Prostate gland (tissue), 2 donors: ENCODE measurements around the gene PDSS2. TPM values are rescaled to one million over a fixed set of nuclear protein-coding genes. Genes with fewer than 3 reads are reported as not detected.

Experiments
- DNase-seq: peaks from one replicate; pipeline ENCODE4 v3.0.0-alpha.2; 2019; ENCODE audit warnings: low spot score
- H3K27ac ChIP-seq, 2 donors: fragments of 200-600 bp; sonication (generic); 2 replicates each; pipeline ENCODE4 v1.5.1; 2017 to 2019
- H3K27me3 ChIP-seq: fragments of 200-600 bp; sonication (generic); replicated peaks from 2 replicates; pipeline ENCODE4 v1.5.1; 2019; ENCODE audit not compliant: insufficient read depth
- H3K36me3 ChIP-seq, 2 donors: fragments of 200-600 bp; sonication (generic); 1 replicate in 1 of 2; 2 replicates in 1 of 2; pipeline versions ENCODE4 v1.5.1 to v1.8.1; 2017 to 2019
- H3K4me1 ChIP-seq: fragments of 200-600 bp; sonication (generic); replicated peaks from 2 replicates; pipeline ENCODE4 v1.5.1; 2019
- H3K4me3 ChIP-seq, 2 donors: fragments of 200-600 bp; sonication (generic); 2 replicates each; pipeline ENCODE4 v1.5.1; 2017 to 2019
- H3K9me3 ChIP-seq: fragments of 200-600 bp; sonication (generic); 2 replicates; pipeline ENCODE4 v1.5.1; 2017
- CTCF ChIP-seq, 4 experiments: fragments of 200-600 bp in 2 of 4; fragments of 450-650 bp in 2 of 4; sonication (generic) in 2 of 4; IDR thresholded peaks; 1 replicate in 3 of 4; 2 replicates in 1 of 4; pipeline ENCODE4 v1.5.1; 2016 to 2019; ENCODE audit warnings: antibody characterized with exemption in 4 of 4, mild to moderate bottlenecking in 2 of 4, moderate library complexity in 2 of 4
- POLR2A ChIP-seq: fragments of 450-650 bp; IDR thresholded peaks from one replicate; pipeline ENCODE4 v1.6.1; 2016; ENCODE audit warnings: antibody characterized with exemption, mild to moderate bottlenecking
- POLR2AphosphoS5 ChIP-seq: sonication (generic); formaldehyde crosslinking; IDR thresholded peaks from one replicate; pipeline ENCODE4 v1.6.1; 2017; ENCODE audit warnings: antibody characterized with exemption
- WGBS: methylation state at CpG from one replicate; pipeline ENCODE4 v1.1.5; 2018; 5-methylcytosine and 5-hydroxymethylcytosine counted together
- intact Hi-C: fragments of 100-400 bp; cut with DNase I; formaldehyde crosslinking; loops from one replicate; pipeline ENCODE4 v1.14.2; 2022
- total RNA-seq, 2 donors: library from RNA; depleted of rRNA; stranded (reverse); fragments of >200 nt; gene quantifications; one replicate each; pipeline ENCODE4 v1.1.0, GENCODE V29; 2016

PDSS2 gene
- total RNA-seq, 2 donors from 2014 or later, result 12.7 to 35.3 TPM

- Histone ChIP-seq H3K4me1 (peaks cover 4% of the 10 kb centered on the region), H3K27ac (no peak overlapping the region), H3K36me3 (no peaks in the 10 kb centered on the region), H3K27me3 (no peaks in the 10 kb centered on the region), H3K4me3 (no peak overlapping the region), H3K9me3 (no peaks in the 10 kb centered on the region)
- WGBS, result 96% methylated on average over 1 of the region's 1 CpG
- TF ChIP-seq POLR2AphosphoS5 (no peak), POLR2A (no peak), CTCF (IDR thresholded peaks at IDR 0.05) (no peak)
- intact Hi-C loops, result no loop called here
- DNase-seq, result no peak
These were observed 136.1 kb downstream of the PDSS2 start for GRCh38 chr6:107323133-107323785.

GRCh38 chr6:107321793-107322192 is 137.6 kb downstream of the PDSS2 start:
- H3K36me3 ChIP-seq, result no peaks in the 10 kb centered on the region
- no peak for TF ChIP-seq POLR2AphosphoS5
- no peak for TF ChIP-seq POLR2A
- no peak for TF ChIP-seq CTCF (IDR thresholded peaks at IDR 0.05)
- no peaks in the 10 kb centered on the region for H3K27me3 ChIP-seq
- DNase-seq, result no peak
- no peaks in the 10 kb centered on the region for H3K9me3 ChIP-seq
- no peak overlapping the region for H3K4me3 ChIP-seq
- H3K4me1 ChIP-seq, result peaks cover 4% of the 10 kb centered on the region
- intact Hi-C loops, result no loop called here
- H3K27ac ChIP-seq, result no peak overlapping the region

GRCh38 chr6:107319906-107320530 is 139.3 kb downstream of the PDSS2 start:
- no peaks in the 10 kb centered on the region for H3K36me3 ChIP-seq
- no peak for DNase-seq
- H3K27ac ChIP-seq, result no peak overlapping the region
- no peaks in the 10 kb centered on the region for H3K9me3 ChIP-seq
- intact Hi-C loops, result loop anchor here (5.0 to 10.0 kb wide), 2 partner anchors 75 to 382 kb away; no protein-coding TSS in a partner anchor
- no peak overlapping the region for H3K4me3 ChIP-seq
- no peaks in the 10 kb centered on the region for H3K27me3 ChIP-seq
- peaks cover 6% of the 10 kb centered on the region for H3K4me1 ChIP-seq
- TF ChIP-seq POLR2AphosphoS5 (no peak), CTCF (IDR thresholded peaks at IDR 0.05) (no peak), POLR2A (no peak)
- 63% methylated on average over 5 of the region's 5 CpGs for WGBS

- Histone ChIP-seq H3K36me3 (no peaks in the 10 kb centered on the region), H3K4me3 (no peak overlapping the region), H3K9me3 (no peaks in the 10 kb centered on the region), H3K27me3 (no peaks in the 10 kb centered on the region), H3K4me1 (peaks cover 6% of the 10 kb centered on the region), H3K27ac (no peak overlapping the region)
- WGBS, result 82% methylated on average over 9 of the region's 9 CpGs
- intact Hi-C loops, result loop anchor here (5.0 to 10.0 kb wide), 2 partner anchors 73 to 384 kb away; no protein-coding TSS in a partner anchor
- DNase-seq, result peak; percentile 16
- no peak for TF ChIP-seq POLR2A
- peak in 3 of 4 experiments; percentile 28 to 42 (median 38) for TF ChIP-seq CTCF (IDR thresholded peaks at IDR 0.05)
- TF ChIP-seq POLR2AphosphoS5, result no peak
These were observed 141.1 kb downstream of the PDSS2 start for GRCh38 chr6:107318100-107318736.
